Measurements from ENCODE around the gene CCDC60.
"Not testable (repeated sequence)": the region's sequence is repeated elsewhere in the genome, so short reads cannot be mapped to it uniquely, and the experiment has no call there.

Gene CCDC60

DNA sequence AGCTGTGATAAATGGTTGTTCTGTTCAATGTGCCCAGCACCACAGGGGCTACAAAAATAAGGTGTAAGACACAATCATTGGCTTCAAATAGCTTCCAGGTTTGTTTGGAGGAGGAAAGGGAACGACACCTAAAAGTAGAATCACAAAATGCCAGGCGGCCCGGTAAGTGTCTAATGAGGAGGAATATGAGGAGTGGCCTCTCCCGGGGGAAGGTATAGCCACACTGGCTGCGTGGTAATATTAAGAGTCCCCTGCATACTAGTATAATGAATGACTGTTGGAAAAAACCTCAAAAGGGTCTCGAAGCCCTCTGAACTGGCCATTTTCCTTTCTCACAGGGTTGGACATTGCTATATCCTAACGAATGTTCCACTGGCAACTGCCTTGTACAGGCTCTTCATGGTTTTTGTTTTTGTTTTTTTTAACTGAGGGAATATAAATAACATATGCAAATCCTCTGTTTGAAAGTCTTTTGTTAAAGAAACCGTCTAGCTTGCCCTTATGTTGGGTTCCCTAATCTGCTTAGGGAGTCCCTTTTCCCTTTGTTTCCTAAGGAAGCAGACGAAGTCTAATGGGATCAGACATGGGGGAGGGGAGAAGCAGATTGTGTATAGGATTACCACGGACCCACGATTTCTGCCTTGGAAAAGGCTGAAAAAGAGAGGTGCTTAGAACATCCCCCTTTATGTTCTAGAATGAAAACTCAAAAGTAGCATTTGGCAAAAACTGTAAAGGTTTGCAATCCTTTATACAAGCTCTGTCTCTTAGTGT lies 4.2 kb downstream of the CCDC60 start:
- no peak for TF ChIP-seq ZFX (IDR thresholded peaks at IDR 0.05)
- TF ChIP-seq, protein P1, sequence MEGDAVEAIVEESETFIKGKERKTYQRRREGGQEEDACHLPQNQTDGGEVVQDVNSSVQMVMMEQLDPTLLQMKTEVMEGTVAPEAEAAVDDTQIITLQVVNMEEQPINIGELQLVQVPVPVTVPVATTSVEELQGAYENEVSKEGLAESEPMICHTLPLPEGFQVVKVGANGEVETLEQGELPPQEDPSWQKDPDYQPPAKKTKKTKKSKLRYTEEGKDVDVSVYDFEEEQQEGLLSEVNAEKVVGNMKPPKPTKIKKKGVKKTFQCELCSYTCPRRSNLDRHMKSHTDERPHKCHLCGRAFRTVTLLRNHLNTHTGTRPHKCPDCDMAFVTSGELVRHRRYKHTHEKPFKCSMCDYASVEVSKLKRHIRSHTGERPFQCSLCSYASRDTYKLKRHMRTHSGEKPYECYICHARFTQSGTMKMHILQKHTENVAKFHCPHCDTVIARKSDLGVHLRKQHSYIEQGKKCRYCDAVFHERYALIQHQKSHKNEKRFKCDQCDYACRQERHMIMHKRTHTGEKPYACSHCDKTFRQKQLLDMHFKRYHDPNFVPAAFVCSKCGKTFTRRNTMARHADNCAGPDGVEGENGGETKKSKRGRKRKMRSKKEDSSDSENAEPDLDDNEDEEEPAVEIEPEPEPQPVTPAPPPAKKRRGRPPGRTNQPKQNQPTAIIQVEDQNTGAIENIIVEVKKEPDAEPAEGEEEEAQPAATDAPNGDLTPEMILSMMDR (conservative IDR thresholded peaks at IDR 0.05): no peak
- H3K27ac ChIP-seq: no peak overlapping the region

DNA sequence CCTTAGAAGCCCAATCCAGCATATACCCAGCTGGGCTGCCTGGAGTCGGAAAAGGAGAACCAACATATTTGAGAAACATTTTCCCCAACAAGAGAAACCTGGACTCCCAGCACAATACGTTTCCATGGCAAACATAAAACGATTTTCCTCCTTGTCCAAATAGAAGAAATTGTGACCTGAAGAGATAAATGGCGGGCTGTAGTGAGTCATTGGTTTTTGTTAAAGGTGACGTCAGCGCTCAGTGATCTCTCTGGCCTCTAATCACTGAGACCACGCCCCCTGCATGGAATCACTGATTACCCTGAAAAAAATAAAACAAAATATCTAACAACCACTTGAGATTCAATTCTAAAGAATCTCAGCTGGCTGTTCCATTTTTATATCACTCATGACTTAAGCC lies 6.0 kb downstream of the CCDC60 start:
- no peak overlapping the region for H3K27ac ChIP-seq
- no peak for TF ChIP-seq ZFX (IDR thresholded peaks at IDR 0.05)
- TF ChIP-seq, protein P1 (conservative IDR thresholded peaks at IDR 0.05): no peak

DNA sequence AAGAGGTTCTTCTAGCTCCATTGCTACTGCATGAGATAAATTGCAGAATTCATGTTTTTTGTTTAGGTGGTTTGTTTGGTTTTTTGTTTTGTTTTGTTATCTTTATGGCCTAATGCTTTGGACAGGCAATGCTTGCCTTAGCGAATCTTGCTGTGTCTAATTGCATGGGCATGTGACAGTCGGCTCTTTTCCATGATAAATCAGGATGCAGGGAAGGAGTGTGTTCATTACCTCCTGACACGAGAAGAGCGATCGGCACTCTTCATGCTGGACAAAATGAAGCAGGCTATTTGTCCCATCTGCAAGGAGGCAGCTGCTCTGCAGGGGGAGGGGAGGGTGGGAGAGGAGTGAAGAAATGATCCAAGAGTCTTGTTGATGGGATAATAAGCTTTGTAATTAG lies 6.5 kb downstream of the CCDC60 start:
- H3K27ac ChIP-seq: no peak overlapping the region
- TF ChIP-seq, protein P1 (conservative IDR thresholded peaks at IDR 0.05): no peak
- TF ChIP-seq ZFX (IDR thresholded peaks at IDR 0.05): no peak

DNA sequence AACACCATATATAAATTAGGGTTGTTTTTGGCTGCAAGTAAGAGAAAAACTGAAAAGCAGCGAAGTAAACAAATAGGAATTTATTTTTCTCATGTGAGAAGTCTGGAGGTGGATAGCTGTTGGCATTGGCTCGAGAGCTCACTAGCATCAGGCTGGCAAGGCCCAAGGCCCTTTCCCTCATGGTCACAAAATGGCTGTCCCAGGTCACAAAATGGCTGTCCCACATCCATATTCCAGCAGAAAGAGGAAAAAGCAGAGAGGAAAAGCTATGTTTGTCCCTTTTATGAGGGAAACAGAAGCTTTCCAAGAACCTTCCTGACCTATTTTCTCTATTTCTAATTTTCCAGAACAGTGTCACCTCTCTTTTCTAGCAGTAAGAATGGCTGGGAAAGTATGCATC lies 7.5 kb downstream of the CCDC60 start:
- TF ChIP-seq ZFX (IDR thresholded peaks at IDR 0.05): no peak
- TF ChIP-seq, protein P1 (conservative IDR thresholded peaks at IDR 0.05): no peak

DNA sequence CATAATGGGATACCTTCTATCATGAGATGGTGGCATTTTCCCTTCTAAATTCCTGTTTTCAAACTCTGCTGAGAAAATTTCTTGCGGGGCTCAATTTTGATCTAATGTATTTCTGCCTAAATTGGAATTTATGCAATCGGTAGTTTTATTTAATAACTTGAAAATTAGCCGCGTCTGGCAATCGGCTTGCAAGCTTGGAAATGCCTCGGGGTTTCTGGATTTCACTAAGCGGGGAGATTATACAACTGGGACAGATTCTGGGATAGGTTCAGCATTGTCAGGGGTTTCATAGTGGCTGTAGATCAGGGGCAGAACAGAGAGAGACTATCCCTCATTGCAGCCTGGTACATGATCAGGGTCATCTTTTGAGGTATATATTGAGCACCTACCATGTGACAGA lies 8.6 kb downstream of the CCDC60 start:
- H3K27ac ChIP-seq: no peak overlapping the region
- TF ChIP-seq ZFX (IDR thresholded peaks at IDR 0.05): no peak
- TF ChIP-seq, protein P1 (conservative IDR thresholded peaks at IDR 0.05): no peak

More for the DNA sequence above, 7.5 kb downstream of the CCDC60 start:
- H3K27ac ChIP-seq: no peak overlapping the region

DNA sequence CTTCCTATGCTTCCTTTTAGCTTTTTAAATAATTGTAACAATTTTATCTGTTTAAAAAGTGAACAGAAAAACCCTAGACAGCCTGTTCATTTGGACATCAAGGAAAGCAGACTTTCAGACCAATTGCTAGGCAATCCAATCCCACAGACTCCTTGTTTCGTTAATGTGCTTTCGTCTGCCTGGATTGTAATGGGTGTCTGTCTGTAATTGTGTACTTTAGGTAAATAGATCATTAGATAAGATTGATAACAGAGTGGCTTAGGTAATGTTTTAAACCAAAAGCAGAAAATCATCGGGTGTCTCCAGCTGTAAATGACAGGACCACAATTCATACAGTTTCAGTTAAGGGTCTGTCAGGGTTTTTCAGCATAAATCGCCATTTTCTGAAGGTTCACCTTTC lies 19.6 kb downstream of the CCDC60 start:
- TF ChIP-seq, protein P1 (conservative IDR thresholded peaks at IDR 0.05): no peak
- TF ChIP-seq ZFX (IDR thresholded peaks at IDR 0.05): no peak
- H3K27ac ChIP-seq: no peak overlapping the region; the same call in 1 of the 2 replicates

DNA sequence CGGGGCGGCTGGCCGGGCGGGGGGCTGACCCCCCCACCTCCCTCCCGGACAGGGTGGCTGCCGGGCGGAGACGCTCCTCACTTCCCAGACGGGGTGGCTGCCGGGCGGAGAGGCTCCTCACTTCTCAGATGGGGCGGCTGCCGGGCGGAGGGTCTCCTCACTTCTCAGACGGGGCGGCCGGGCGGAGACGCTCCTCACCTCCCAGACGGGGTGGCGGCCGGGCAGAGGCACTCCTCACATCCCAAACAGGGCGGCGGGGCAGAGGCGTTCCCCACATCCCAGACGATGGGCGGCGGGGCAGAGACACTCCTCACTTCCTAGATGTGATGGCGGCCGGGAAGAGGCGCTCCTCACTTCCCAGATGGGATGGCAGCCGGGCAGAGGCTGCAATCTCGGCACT lies 25.8 kb downstream of the CCDC60 start:
- not testable (repeated sequence) for H3K27ac ChIP-seq

DNA sequence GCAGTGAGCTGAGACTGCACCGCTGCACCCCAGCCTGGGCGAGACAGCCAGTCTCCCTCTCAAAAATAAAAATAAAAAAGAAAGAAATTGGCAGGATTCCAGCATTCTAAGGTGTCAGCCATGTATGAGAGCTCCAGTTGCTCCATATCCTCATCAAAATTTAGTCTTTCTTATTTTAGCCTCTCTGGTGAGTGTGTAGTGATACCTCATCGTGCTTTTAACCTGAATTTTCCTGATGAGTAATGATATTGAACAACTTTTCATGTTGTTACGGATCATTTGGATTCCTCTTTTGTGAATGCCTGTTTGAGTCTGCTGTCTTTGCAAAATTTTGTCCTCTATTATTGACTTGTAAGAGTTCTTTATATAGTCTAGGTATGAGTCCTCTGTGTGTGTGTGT lies 28.5 kb downstream of the CCDC60 start:
- no peak overlapping the region for H3K27ac ChIP-seq
- TF ChIP-seq, protein P1 (conservative IDR thresholded peaks at IDR 0.05): no peak
- TF ChIP-seq ZFX (IDR thresholded peaks at IDR 0.05): no peak

Data from C4-2B (cell line).